Raji (cell line): ENCODE measurements around the gene ARRB2.

ENCODE experiments used
- POLR2A ChIP-seq: IDR thresholded peaks from 2 replicates; pipeline ENCODE4 v1.6.1; 2011; ENCODE audit warnings: low read depth, low read length, control low read depth; ENCODE audit not compliant: insufficient read depth

The ARRB2 gene

DNA sequence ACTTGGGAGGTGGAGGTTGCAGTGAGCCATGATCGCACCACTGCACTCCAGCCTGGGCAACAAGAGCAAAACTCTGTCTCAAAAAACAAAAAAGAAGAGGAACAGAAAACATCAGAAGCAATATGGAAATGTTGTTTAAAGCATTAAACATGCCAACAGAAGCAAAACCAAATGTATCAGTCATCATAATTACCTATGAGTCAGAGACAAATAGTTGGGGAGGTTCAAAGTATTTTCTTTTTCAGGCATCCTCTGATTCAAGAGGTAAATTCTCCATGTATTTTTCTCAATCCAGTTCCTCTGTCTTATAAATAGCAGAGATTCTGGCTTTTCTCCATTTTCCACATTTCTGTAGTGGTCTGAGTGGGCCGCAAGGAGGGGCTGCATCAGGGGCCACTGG, 59.2 kb downstream of the ARRB2 start:
- no peak for TF ChIP-seq POLR2A
